Measurements from ENCODE around the gene DDIT4. TPM values are rescaled to one million over a fixed set of nuclear protein-coding genes. Genes with fewer than 3 reads are reported as not detected.
"Not testable (repeated sequence)": the region's sequence is repeated elsewhere in the genome, so short reads cannot be mapped to it uniquely, and the experiment has no call there.

DDIT4 gene
- polyA plus RNA-seq, 1 experiment, result 174 TPM

DNA sequence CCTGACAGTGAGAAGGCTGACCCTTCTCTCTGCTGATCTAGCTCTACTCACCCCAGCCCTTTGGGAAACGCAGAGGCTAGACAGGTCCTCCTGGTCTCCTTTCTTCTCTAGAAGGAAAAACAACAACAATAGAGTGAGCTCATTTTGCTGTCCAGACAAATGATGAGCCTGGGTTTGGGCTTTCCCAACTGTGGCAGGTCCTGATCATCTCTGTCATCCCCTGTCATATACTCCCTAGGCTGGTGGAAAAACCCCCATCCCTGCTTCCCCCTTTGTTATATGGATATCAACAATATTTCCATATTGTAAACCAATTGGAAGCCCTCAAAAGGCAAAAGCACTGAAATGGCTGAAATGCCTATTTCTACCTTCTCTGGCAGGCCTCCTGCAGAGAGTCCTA lies 9.2 kb upstream of the DDIT4 start:
- H3K36me3 ChIP-seq (ENCODE audit: control insufficient read depth, insufficient read depth, low read length), result no peaks in the 10 kb centered on the region
- no peak for DNase-seq (ENCODE audit: low read depth)
- no peaks in the 10 kb centered on the region for H3K27me3 ChIP-seq (ENCODE audit: control insufficient read depth, insufficient read depth, low read length)
- ChIA-PET CTCF (interaction anchor here (3.2 kb wide), 1 partner anchor 10 kb away, joined by 10 read pairs; the partner anchor contains the start of gene DDIT4), POLR2A (no interaction called here)
- H3K4me3 ChIP-seq (ENCODE audit: low read depth, low read length), result no peak overlapping the region
- TF ChIP-seq, protein P1, sequence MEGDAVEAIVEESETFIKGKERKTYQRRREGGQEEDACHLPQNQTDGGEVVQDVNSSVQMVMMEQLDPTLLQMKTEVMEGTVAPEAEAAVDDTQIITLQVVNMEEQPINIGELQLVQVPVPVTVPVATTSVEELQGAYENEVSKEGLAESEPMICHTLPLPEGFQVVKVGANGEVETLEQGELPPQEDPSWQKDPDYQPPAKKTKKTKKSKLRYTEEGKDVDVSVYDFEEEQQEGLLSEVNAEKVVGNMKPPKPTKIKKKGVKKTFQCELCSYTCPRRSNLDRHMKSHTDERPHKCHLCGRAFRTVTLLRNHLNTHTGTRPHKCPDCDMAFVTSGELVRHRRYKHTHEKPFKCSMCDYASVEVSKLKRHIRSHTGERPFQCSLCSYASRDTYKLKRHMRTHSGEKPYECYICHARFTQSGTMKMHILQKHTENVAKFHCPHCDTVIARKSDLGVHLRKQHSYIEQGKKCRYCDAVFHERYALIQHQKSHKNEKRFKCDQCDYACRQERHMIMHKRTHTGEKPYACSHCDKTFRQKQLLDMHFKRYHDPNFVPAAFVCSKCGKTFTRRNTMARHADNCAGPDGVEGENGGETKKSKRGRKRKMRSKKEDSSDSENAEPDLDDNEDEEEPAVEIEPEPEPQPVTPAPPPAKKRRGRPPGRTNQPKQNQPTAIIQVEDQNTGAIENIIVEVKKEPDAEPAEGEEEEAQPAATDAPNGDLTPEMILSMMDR (IDR thresholded peaks at IDR 0.05; ENCODE audit: insufficient read depth, low read depth, low read length), result no peak

DNA sequence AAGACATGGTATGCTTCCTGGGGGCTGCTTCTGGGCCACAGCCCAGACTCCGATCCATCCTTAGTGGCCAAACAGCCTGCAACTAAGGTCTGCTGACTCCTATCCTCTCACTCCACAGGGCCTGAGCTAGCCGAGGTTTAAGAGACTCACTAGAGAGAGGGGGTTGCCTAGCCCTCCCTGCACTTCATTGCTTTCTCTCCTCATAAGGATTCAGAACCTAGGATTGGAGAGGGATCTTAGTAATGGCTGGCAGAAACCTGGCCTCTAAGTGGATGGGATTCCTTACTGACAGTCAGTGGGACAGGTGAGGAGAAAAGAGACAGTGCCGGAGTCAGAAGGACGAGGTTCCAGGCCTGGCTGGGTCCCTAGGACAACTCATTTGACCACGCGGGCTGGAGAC lies 8.2 kb upstream of the DDIT4 start:
- no peaks in the 10 kb centered on the region for H3K27me3 ChIP-seq (ENCODE audit: control insufficient read depth, insufficient read depth, low read length)
- H3K4me3 ChIP-seq (ENCODE audit: low read depth, low read length), result no peak overlapping the region
- DNase-seq (ENCODE audit: low read depth), result no peak
- POLR2A ChIA-PET, result no interaction called here
- CTCF ChIA-PET, result interaction anchor here (0.7 to 3.2 kb wide), 2 partner anchors 9 to 41 kb away, joined by 3 to 10 read pairs; partner anchors contain the start of gene DDIT4
- no peaks in the 10 kb centered on the region for H3K36me3 ChIP-seq (ENCODE audit: control insufficient read depth, insufficient read depth, low read length)
- TF ChIP-seq, protein P1 (IDR thresholded peaks at IDR 0.05; ENCODE audit: insufficient read depth, low read depth, low read length), result no peak

DNA sequence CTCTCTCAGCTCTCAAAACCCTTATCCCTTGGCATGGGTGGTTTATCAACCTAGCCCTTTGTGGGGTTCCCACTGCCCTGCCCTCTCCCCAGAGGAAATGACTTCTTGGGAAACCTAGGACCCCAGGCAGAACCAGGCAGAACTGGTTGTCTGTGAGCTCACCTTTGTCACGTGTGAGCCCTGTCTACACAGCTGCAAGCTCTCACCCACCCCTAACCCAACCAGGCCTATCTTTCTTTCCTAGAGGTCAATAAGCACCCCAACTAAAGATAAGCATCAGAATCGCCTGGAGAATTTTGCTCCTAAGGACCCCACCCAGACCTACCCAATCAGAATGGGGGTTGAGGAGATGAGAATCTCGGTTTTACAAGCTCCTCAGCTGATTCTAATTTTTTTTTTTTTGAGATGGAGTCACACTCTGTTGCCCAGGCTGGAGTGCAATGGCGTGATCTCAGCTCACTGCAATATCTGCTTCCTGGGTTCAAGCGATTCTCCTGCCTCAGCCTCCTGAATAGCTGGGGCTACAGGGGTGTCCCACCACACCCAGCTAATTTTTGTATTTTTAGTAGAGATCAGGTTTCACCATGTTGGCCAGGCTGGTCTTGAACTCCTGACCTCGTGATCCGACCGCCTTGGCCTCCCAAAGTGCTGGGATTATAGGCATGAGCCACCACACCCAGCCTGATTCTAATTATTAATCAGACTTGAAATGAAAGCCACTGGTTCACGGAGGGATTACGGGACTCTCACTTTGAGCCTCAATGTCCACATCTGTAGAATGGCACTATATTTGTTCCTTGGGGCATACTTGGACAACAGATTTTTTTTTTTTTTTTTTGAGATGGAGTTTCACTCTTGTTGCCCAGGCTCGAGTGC lies 7.5 kb upstream of the DDIT4 start:
- Histone ChIP-seq H3K36me3 (ENCODE audit: control insufficient read depth, insufficient read depth, low read length) (no peaks in the 10 kb centered on the region), H3K27me3 (ENCODE audit: control insufficient read depth, insufficient read depth, low read length) (no peaks in the 10 kb centered on the region), H3K4me3 (ENCODE audit: low read depth, low read length) (no peak overlapping the region)
- CTCF ChIA-PET, result interaction anchor here (3.2 kb wide), 1 partner anchor 8 kb away, joined by 10 read pairs; the partner anchor contains the start of gene DDIT4
- DNase-seq (ENCODE audit: low read depth), result no peak
- POLR2A ChIA-PET, result no interaction called here
- TF ChIP-seq, protein P1 (IDR thresholded peaks at IDR 0.05; ENCODE audit: insufficient read depth, low read depth, low read length), result no peak

- CTCF ChIA-PET, result interaction anchor here (0.7 kb wide), 1 partner anchor 219 kb away, joined by 3 read pairs; no protein-coding TSS in a partner anchor
- Histone ChIP-seq H3K36me3 (ENCODE audit: control insufficient read depth, insufficient read depth, low read length) (no peaks in the 10 kb centered on the region), H3K27me3 (ENCODE audit: control insufficient read depth, insufficient read depth, low read length) (no peaks in the 10 kb centered on the region), H3K4me3 (ENCODE audit: low read depth, low read length) (no peak overlapping the region)
- no peak for DNase-seq (ENCODE audit: low read depth)
- TF ChIP-seq, protein P1 (IDR thresholded peaks at IDR 0.05; ENCODE audit: insufficient read depth, low read depth, low read length), result no peak
- POLR2A ChIA-PET, result no interaction called here
Observed at GRCh38 chr10:72267381-72267780, 6.3 kb upstream of the DDIT4 start.

- DNase-seq (ENCODE audit: low read depth), result no peak
- TF ChIP-seq, protein P1 (IDR thresholded peaks at IDR 0.05; ENCODE audit: insufficient read depth, low read depth, low read length), result no peak
- POLR2A ChIA-PET, result no interaction called here
- Histone ChIP-seq H3K36me3 (ENCODE audit: control insufficient read depth, insufficient read depth, low read length) (no peaks in the 10 kb centered on the region), H3K27me3 (ENCODE audit: control insufficient read depth, insufficient read depth, low read length) (no peaks in the 10 kb centered on the region), H3K4me3 (ENCODE audit: low read depth, low read length) (no peak overlapping the region)
- CTCF ChIA-PET, result no interaction called here
Observed at GRCh38 chr10:72267819-72268399, 5.8 kb upstream of the DDIT4 start.

DNA sequence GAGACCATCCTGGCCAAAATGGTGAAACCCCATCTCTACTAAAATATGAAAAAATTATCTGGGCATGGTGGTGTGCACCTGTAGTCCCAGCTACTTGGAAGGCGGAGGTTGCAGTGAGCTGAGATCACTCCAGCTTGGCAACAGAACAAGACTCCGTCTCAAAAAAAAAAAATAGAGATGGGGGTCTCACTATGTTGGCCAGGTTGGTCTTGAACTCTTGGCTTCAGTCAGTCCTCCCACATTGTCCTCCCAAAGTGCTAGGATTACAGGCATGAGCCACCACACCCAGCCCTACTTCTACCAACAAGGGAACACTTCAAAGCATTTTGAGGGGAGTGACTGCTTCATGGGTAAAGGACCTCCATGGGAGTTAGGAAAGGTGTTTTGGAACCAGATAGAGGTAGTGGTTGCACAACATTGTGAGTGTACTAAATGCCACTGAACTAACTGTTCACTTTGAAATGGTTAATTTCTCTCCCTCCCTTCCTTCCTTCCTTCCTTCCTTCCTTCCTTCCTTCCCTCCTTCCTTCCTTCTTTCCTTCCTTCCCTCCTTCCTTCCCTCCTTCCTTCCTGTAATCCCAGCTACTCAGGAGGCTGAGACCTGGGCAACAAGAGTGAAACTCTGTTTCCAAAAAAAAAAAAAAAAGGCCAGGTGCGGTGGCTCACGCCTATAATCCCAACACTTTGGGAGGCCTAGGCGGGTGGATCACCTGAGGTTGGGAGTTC lies 5.1 kb upstream of the DDIT4 start:
- CTCF ChIA-PET; H3K4me3 ChIP-seq (ENCODE audit: low read depth, low read length); DNase-seq (ENCODE audit: low read depth); H3K27me3 ChIP-seq (ENCODE audit: control insufficient read depth, insufficient read depth, low read length); H3K36me3 ChIP-seq (ENCODE audit: control insufficient read depth, insufficient read depth, low read length): not testable (repeated sequence)
- POLR2A ChIA-PET, result interaction anchor here (1.0 kb wide), 1 partner anchor 25 kb away, joined by 4 read pairs; no protein-coding TSS in a partner anchor

Data from BJ (cell line).